Common myeloid progenitor, CD34-positive (primary cell): ENCODE measurements around the gene MORC4.

Experiments used
- CTCF ChIA-PET: fragments of 350-600 bp; sonication (Branson Sonifier 250); formaldehyde crosslinking; loops from one replicate; lab custom pipeline; 2021; ENCODE audit warnings: antibody characterized with exemption; lab: Charles Lee
- POLR2A ChIA-PET: fragments of 350-600 bp; sonication (Branson Sonifier 250); formaldehyde crosslinking; loops from one replicate; lab custom pipeline; 2021; ENCODE audit warnings: antibody characterized with exemption; lab: Charles Lee
- DNase-seq, 3 donors: peaks; one replicate each; pipeline versions ENCODE4 v3.0.0 to v3.0.0-alpha.2; 2013
- H3K27ac ChIP-seq, 2 experiments: 1 replicate in 1 of 2; 2 replicates in 1 of 2; pipeline ENCODE4 v1.7.0; 2013; ENCODE audit warnings: inconsistent platforms in 2 of 2, low read length in 2 of 2, mild to moderate bottlenecking in 2 of 2, low read depth in 1 of 2, moderate library complexity in 1 of 2; ENCODE audit not compliant: severe bottlenecking in 2 of 2, insufficient read depth in 1 of 2, poor library complexity in 1 of 2
- H3K27me3 ChIP-seq, 5 experiments: replicated peaks in 2 of 5; 1 replicate in 3 of 5; 2 replicates in 2 of 5; pipeline versions ENCODE4 v1.6.1 to v1.7.0; 2013; ENCODE audit warnings: low read length in 4 of 5, mild to moderate bottlenecking in 2 of 5, moderate library complexity in 2 of 5, inconsistent platforms in 1 of 5; ENCODE audit not compliant: insufficient read depth in 5 of 5, control insufficient read depth in 4 of 5
- H3K36me3 ChIP-seq, 4 experiments: 1 replicate in 2 of 4; 2 replicates in 2 of 4; pipeline versions ENCODE4 v1.6.1 to v1.7.0; 2013; ENCODE audit warnings: low read length in 3 of 4, control low read depth in 1 of 4, mild to moderate bottlenecking in 1 of 4; ENCODE audit not compliant: control insufficient read depth in 4 of 4, insufficient read depth in 4 of 4
- H3K4me1 ChIP-seq, 4 experiments: 1 replicate in 3 of 4; 2 replicates in 1 of 4; pipeline versions ENCODE4 v1.6.1 to v1.7.1; 2013; ENCODE audit warnings: low read length in 3 of 4, mild to moderate bottlenecking in 3 of 4, control low read depth in 1 of 4, inconsistent platforms in 1 of 4, moderate library complexity in 1 of 4; ENCODE audit not compliant: control insufficient read depth in 4 of 4, insufficient read depth in 4 of 4; ENCODE audit errors: control extremely low read depth in 1 of 4
- H3K4me3 ChIP-seq, 7 experiments: 1 replicate in 4 of 7; 2 replicates in 3 of 7; pipeline versions ENCODE4 v1.5.1 to v1.7.0; 2013; ENCODE audit warnings: mild to moderate bottlenecking in 7 of 7, low read length in 6 of 7, moderate library complexity in 6 of 7, inconsistent platforms in 2 of 7, low read depth in 2 of 7, control low read depth in 1 of 7; ENCODE audit not compliant: insufficient read depth in 4 of 7, control insufficient read depth in 1 of 7; ENCODE audit errors: extremely low read depth in 1 of 7
- H3K9me3 ChIP-seq, 5 experiments: 1 replicate in 4 of 5; 2 replicates in 1 of 5; pipeline versions ENCODE4 v1.6.1 to v1.7.1; 2013; ENCODE audit warnings: low read length in 4 of 5, mild to moderate bottlenecking in 2 of 5, inconsistent platforms in 1 of 5, low read depth in 1 of 5, moderate library complexity in 1 of 5; ENCODE audit not compliant: control insufficient read depth in 4 of 5, insufficient read depth in 2 of 5; ENCODE audit errors: control extremely low read depth in 1 of 5
- WGBS: methylation state at CpG from one replicate; pipeline ENCODE4 v1.1.5; 2013; ENCODE audit not compliant: insufficient coverage; 5-methylcytosine and 5-hydroxymethylcytosine counted together

Gene MORC4

DNA sequence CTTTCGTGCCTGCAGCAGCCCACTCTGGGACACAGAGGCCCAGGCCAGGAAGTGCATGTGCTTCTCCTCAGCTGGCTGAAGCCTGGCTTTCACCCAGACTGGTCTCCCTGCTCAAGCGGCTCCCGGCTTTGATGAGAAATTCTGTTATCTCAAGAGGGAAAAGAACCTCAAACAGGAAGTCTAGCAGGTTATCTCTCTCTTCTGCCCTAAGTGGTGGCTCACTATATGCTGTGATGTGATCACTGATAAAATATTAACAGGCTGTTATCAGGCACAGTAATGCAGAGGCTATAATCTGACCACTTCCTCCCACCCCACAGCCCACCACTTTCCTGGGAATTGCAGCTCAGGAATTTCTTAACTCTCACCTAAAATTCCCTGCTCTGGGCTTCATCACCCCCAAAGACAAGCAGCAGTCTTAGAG lies 66.5 kb downstream of the MORC4 start:
- peaks cover 0 to 62% (median 13%) of the 10 kb centered on the region in 5 experiments for H3K27me3 ChIP-seq
- no peak overlapping the region for H3K27ac ChIP-seq
- peaks cover 3 to 11% (median 4%) of the 10 kb centered on the region in 4 experiments for H3K4me1 ChIP-seq
- no peaks in the 10 kb centered on the region for H3K36me3 ChIP-seq
- peak in 1 of 3 donors; percentile 10 for DNase-seq
- CTCF ChIA-PET = interaction anchor here (3.2 kb wide), 1 partner anchor 35 kb away, joined by 10 read pairs; no protein-coding TSS in a partner anchor
- 3% methylated on average over 3 of the region's 3 CpGs for WGBS
- no peaks in the 10 kb centered on the region for H3K9me3 ChIP-seq
- no peak overlapping the region for H3K4me3 ChIP-seq
- POLR2A ChIA-PET = no interaction called here

DNA sequence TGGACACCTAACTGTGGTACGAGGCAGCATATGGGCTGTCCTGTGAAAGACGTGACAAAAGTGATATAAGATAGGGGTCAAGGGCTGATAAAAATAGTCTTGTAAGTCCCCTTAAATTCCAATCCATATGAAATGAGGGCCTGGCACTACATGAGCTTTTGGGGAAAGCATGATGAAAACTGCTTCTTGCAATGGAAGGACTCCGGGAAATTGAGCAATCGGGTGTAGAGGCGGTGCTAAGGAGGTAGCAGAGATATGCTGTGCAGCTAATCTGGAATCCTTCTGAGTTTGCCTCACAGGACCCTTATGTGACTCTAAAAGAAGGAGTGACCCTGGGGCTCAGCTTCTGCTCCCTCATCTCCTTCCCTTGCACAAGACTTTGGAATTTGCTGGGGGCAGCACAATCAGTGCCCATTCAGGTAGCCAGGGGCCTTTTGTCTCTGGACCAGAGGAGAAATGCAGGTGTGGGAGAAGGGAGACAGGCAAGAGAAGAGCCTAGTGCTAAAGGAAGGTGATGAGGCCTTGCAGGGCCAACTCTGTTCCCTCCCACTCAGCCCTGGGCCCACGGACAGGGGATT lies 67.0 kb downstream of the MORC4 start:
- ChIA-PET CTCF (interaction anchor here (1.3 to 3.2 kb wide), 2 partner anchors 34 to 38 kb away, joined by 3 to 10 read pairs; no protein-coding TSS in a partner anchor), POLR2A (no interaction called here)
- Histone ChIP-seq H3K4me1 (peaks cover 3 to 11% (median 4%) of the 10 kb centered on the region in 4 experiments), H3K27me3 (peaks cover 0 to 61% (median 15%) of the 10 kb centered on the region in 5 experiments), H3K9me3 (no peaks in the 10 kb centered on the region), H3K27ac (no peak overlapping the region), H3K4me3 (no peak overlapping the region), H3K36me3 (no peaks in the 10 kb centered on the region)
- no peak for DNase-seq
- WGBS = 70% methylated on average over 5 of the region's 6 CpGs

DNA sequence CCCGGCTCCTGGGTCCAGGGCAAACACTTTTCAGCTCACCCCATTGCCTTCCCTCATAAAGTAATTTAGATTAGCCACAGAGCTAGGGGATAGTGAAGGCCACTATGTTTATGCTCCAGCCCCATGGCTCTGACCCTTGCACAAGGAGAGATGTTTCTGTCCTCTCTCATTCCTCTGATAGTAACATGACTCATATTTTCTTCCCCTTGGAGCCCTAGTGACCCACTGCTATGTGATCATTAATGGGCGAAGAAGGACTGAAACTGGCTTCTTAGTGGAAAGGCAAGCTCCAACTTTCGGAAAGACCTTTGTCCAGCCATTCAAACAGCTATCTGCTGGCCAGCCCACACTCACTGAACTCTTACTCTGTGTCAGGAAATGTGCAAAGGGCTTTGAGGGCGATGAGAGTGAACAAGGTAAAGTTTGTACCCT lies 67.5 kb downstream of the MORC4 start:
- H3K4me3 ChIP-seq = no peak overlapping the region
- H3K4me1 ChIP-seq = peaks cover 3 to 11% (median 4%) of the 10 kb centered on the region in 4 experiments
- ChIA-PET CTCF (interaction anchor here (1.3 to 3.2 kb wide), 2 partner anchors 34 to 38 kb away, joined by 3 to 10 read pairs; no protein-coding TSS in a partner anchor), POLR2A (no interaction called here)
- H3K36me3 ChIP-seq = no peaks in the 10 kb centered on the region
- H3K27ac ChIP-seq = no peak overlapping the region
- no peak for DNase-seq
- 62% methylated on average over 4 of the region's 4 CpGs for WGBS
- H3K27me3 ChIP-seq = peaks cover 0 to 60% (median 15%) of the 10 kb centered on the region in 5 experiments
- no peaks in the 10 kb centered on the region for H3K9me3 ChIP-seq

DNA sequence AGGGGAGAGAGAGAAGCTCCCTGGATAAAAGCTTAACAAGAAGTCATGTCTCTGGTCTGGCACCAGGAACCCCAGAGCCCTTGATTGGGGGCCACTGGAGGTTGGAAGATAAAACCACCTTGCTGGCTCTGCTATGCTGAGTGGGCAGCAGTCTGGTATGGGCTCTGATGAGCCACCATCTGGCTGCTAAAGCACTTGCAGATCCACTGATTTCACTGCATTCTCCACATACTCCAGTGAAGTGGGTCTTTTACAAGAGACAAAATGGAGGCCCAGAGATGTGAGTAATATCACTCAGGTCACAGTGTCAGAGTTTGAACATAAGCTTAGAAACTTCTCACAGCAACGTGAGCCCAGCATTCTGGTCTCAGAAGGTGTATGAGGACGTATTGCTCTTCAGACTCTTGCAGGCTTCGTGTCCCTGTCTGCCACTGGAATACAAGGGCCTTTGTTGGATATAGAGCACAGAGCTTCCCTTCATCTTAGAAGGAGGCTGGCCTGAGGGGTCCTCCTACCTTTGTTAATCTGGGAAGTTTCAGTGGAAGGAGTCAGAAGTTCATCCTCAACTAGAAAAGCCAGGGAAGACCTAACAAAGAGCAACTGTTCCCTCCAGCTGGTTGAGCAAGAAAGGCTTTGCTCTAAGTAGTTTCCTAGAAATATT lies 68.1 kb downstream of the MORC4 start:
- DNase-seq = no peak
- Histone ChIP-seq H3K27ac (no peak overlapping the region), H3K36me3 (no peaks in the 10 kb centered on the region), H3K27me3 (peaks cover 0 to 61% (median 14%) of the 10 kb centered on the region in 5 experiments), H3K4me1 (peaks cover 3 to 11% (median 4%) of the 10 kb centered on the region in 4 experiments), H3K4me3 (no peak overlapping the region), H3K9me3 (no peaks in the 10 kb centered on the region)
- ChIA-PET CTCF (interaction anchor here (1.3 to 3.2 kb wide), 2 partner anchors 33 to 37 kb away, joined by 3 to 10 read pairs; no protein-coding TSS in a partner anchor), POLR2A (no interaction called here)
- 79% methylated on average over 3 of the region's 3 CpGs for WGBS

DNA sequence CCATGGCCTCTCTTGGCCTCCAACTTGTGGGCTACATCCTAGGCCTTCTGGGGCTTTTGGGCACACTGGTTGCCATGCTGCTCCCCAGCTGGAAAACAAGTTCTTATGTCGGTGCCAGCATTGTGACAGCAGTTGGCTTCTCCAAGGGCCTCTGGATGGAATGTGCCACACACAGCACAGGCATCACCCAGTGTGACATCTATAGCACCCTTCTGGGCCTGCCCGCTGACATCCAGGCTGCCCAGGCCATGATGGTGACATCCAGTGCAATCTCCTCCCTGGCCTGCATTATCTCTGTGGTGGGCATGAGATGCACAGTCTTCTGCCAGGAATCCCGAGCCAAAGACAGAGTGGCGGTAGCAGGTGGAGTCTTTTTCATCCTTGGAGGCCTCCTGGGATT lies 71.8 kb downstream of the MORC4 start:
- POLR2A ChIA-PET = no interaction called here
- Histone ChIP-seq H3K27me3 (peaks cover 0 to 65% (median 15%) of the 10 kb centered on the region in 5 experiments), H3K4me3 (no peak overlapping the region), H3K4me1 (peaks cover under 1 to 5% (median 3%) of the 10 kb centered on the region in 4 experiments), H3K9me3 (no peaks in the 10 kb centered on the region), H3K27ac (no peak overlapping the region), H3K36me3 (no peaks in the 10 kb centered on the region)
- CTCF ChIA-PET = interaction anchor here (1.1 kb wide), 1 partner anchor 32 kb away, joined by 3 read pairs; no protein-coding TSS in a partner anchor
- 80% methylated on average over 4 of the region's 4 CpGs for WGBS
- no peak for DNase-seq

DNA sequence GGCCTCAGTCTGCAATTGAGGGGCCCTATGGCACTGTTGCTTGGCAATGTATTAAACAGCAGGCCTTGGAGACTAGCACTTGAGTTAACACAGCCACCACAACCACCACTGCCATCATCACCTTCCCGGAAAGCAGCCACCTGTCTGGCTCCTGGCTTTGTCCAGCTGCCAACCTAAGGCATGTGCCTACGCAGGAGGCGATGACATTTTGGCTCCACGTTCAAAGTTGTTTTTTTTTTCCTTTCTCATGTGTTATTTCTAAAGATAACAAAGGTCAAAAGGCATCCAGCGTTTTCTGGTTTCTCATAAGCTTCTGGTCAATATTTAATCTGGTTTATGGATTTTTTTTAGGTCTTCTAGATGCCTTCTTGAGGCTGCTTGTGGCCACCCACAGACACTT lies 72.3 kb downstream of the MORC4 start:
- Histone ChIP-seq H3K27me3 (peaks cover 0 to 65% (median 15%) of the 10 kb centered on the region in 5 experiments), H3K36me3 (no peaks in the 10 kb centered on the region), H3K4me1 (no peaks in the 10 kb centered on the region), H3K4me3 (no peak overlapping the region), H3K27ac (no peak overlapping the region), H3K9me3 (no peaks in the 10 kb centered on the region)
- CTCF ChIA-PET = no interaction called here
- no peak for DNase-seq
- WGBS = 100% methylated on average over 4 of the region's 5 CpGs
- POLR2A ChIA-PET = no interaction called here

DNA sequence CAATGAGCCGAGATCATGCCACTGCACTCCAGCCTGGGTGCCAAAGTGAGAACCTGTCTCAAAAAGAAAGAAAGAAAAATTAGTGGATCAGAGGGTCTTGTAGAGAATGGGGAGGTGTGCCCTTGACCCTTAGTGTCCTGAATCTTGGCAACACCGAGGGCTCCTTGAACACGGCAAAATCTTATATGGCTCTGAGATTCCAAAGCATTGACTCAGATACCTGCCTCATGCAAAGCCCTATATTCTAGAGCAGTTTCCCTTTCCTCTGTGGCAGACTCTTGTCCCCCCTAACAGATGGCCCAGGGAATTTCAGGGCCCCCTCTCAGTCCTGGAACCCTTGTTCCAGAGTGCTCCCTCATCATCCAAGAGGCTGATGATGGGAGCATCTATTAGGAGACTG lies 73.0 kb downstream of the MORC4 start:
- H3K27ac ChIP-seq = no peak overlapping the region
- H3K36me3 ChIP-seq = no peaks in the 10 kb centered on the region
- no peaks in the 10 kb centered on the region for H3K4me1 ChIP-seq
- DNase-seq = no peak
- no peaks in the 10 kb centered on the region for H3K9me3 ChIP-seq
- H3K27me3 ChIP-seq = peaks cover 0 to 70% (median 16%) of the 10 kb centered on the region in 5 experiments
- H3K4me3 ChIP-seq = no peak overlapping the region
- CTCF ChIA-PET = no interaction called here
- POLR2A ChIA-PET = no interaction called here
- WGBS = 100% methylated on average over 2 of the region's 3 CpGs
